Measurements from ENCODE around the gene HDHD2.
A peak's percentile ranks its signal among the peaks of the same experiment; 100 is the strongest.
"Not testable (repeated sequence)": the region's sequence is repeated elsewhere in the genome, so short reads cannot be mapped to it uniquely, and the experiment has no call there.

The HDHD2 gene

GRCh38 chr18:47150029-47150823 lies at the start of gene HDHD2:
Gene HDHD2 (minus strand): TSS chr18:47150500. CDS start chr18:47136439, 14,061 bp downstream.
- DNase-seq: peak; percentile 80

- DNase-seq: not testable (repeated sequence)
Measured at GRCh38 chr18:47195961-47196360, 45.7 kb upstream of the HDHD2 start.

- peak; percentile 3 for DNase-seq
Measured at GRCh38 chr18:47191961-47192360, 41.7 kb upstream of the HDHD2 start.

GRCh38 chr18:47187721-47188120 lies 37.4 kb upstream of the HDHD2 start:
- no peak for DNase-seq

- peak; percentile 13 for DNase-seq
Measured at GRCh38 chr18:47184419-47185050, 34.2 kb upstream of the HDHD2 start.

GRCh38 chr18:47182156-47182555 lies 31.9 kb upstream of the HDHD2 start:
- DNase-seq: not testable (repeated sequence)

GRCh38 chr18:47180765-47181164 lies 30.5 kb upstream of the HDHD2 start:
- no peak for DNase-seq

GRCh38 chr18:47179520-47179919 lies 29.2 kb upstream of the HDHD2 start:
- no peak for DNase-seq

GRCh38 chr18:47175898-47176575 lies 25.7 kb upstream of the HDHD2 start, which contains the start of gene IER3IP1:
Gene IER3IP1 (minus strand): TSS chr18:47176364. CDS start chr18:47176277, 87 bp downstream.
- peak; percentile 89 for DNase-seq

- peak; percentile 30 for DNase-seq
Measured at GRCh38 chr18:47175283-47175897, 25.1 kb upstream of the HDHD2 start.

GRCh38 chr18:47174545-47175116 lies 24.3 kb upstream of the HDHD2 start:
- no peak for DNase-seq

- DNase-seq: no peak
Measured at GRCh38 chr18:47172476-47172875, 22.2 kb upstream of the HDHD2 start.

- no peak for DNase-seq
Measured at GRCh38 chr18:47168913-47169312, 18.6 kb upstream of the HDHD2 start.

GRCh38 chr18:47168509-47168908 lies 18.2 kb upstream of the HDHD2 start:
- DNase-seq: no peak

- DNase-seq: no peak
Measured at GRCh38 chr18:47166294-47166693, 16.0 kb upstream of the HDHD2 start.

- DNase-seq: peak; percentile 66
Measured at GRCh38 chr18:47163241-47163640, 12.9 kb upstream of the HDHD2 start.

- no peak for DNase-seq
Measured at GRCh38 chr18:47160256-47160655, 10.0 kb upstream of the HDHD2 start.

GRCh38 chr18:47158404-47158803 lies 8.1 kb upstream of the HDHD2 start:
- peak; percentile 73 for DNase-seq

- DNase-seq: no peak
Measured at GRCh38 chr18:47151439-47151838, 1.1 kb upstream of the HDHD2 start.

- no peak for DNase-seq
Measured at GRCh38 chr18:47150824-47151366, 595 bp upstream of the HDHD2 start.

- DNase-seq: peak; percentile 29
Measured at GRCh38 chr18:47149457-47150028, 757 bp downstream of the HDHD2 start.

- DNase-seq: no peak
Measured at GRCh38 chr18:47146206-47146605, 4.1 kb downstream of the HDHD2 start.

All from EL (cell line).